ENCODE data around the gene SENP8. TPM values are rescaled to one million over a fixed set of nuclear protein-coding genes. Genes with fewer than 3 reads are reported as not detected.

The SENP8 gene
- total and polyA plus RNA-seq, 12 donors, result 1.8 to 8.8 (median 6.6) TPM

- peaks cover 0 to 3% (median 0%) of the 10 kb centered on the region in 9 donors for H3K4me1 ChIP-seq
- intact Hi-C loops (cut with DNase I), result no loop called here
- no peaks in the 10 kb centered on the region for H3K9me3 ChIP-seq
- H3K27ac ChIP-seq, result no peak overlapping the region
- no peak for ATAC-seq
- H3K4me3 ChIP-seq, result no peak overlapping the region
- H3K36me3 ChIP-seq, result no peaks in the 10 kb centered on the region
- no peaks in the 10 kb centered on the region for H3K27me3 ChIP-seq
- WGBS, 2 donors, result 82 to 84% methylated on average over 2 of the region's 2 CpGs
- no peak for DNase-seq
- no peak for TF ChIP-seq CTCF (IDR thresholded peaks at IDR 0.05)
Measured at GRCh38 chr15:72147418-72147817, 29.2 kb downstream of the SENP8 start.

- Histone ChIP-seq H3K9me3 (no peaks in the 10 kb centered on the region), H3K4me1 (peaks cover 0 to 12% (median 8%) of the 10 kb centered on the region in 9 donors), H3K27ac (no peak overlapping the region), H3K4me3 (no peak overlapping the region), H3K27me3 (no peaks in the 10 kb centered on the region), H3K36me3 (no peaks in the 10 kb centered on the region)
- 80 to 84% methylated on average over 5 of the region's 5 CpGs for WGBS, 2 donors
- no peak for ATAC-seq
- intact Hi-C loops (cut with DNase I), result loop anchor here in 7 of 10 donors (5.0 to 10.0 kb wide), 9 partner anchors 119 to 709 kb away; no protein-coding TSS in a partner anchor
- no peak for TF ChIP-seq CTCF (IDR thresholded peaks at IDR 0.05)
- DNase-seq, result no peak
Measured at GRCh38 chr15:72153269-72154000, 35.2 kb downstream of the SENP8 start.

- ATAC-seq, result no peak
- Histone ChIP-seq H3K4me1 (peaks cover 0 to 12% (median 8%) of the 10 kb centered on the region in 9 donors), H3K27ac (no peak overlapping the region), H3K4me3 (no peak overlapping the region), H3K27me3 (no peaks in the 10 kb centered on the region), H3K36me3 (no peaks in the 10 kb centered on the region), H3K9me3 (no peaks in the 10 kb centered on the region)
- intact Hi-C loops (cut with DNase I), result loop anchor here in 7 of 10 donors (2.0 to 10.0 kb wide), 11 partner anchors 36 to 710 kb away; partner anchors contain the start of genes MYO9A (in 1 of the 7) and SENP8 (in 1 of the 7)
- no peak for DNase-seq
- 95 to 96% methylated on average over 7 of the region's 7 CpGs for WGBS, 2 donors
- TF ChIP-seq CTCF (IDR thresholded peaks at IDR 0.05), result no peak
Measured at GRCh38 chr15:72154316-72154715, 36.1 kb downstream of the SENP8 start.

- 14 to 19% methylated on average over 14 of the region's 14 CpGs for WGBS, 2 donors
- intact Hi-C loops (cut with DNase I), result loop anchor here in 9 of 10 donors (2.0 to 10.0 kb wide), 13 partner anchors 36 to 710 kb away; partner anchors contain the start of genes MYO9A (in 1 of the 9) and SENP8 (in 1 of the 9)
- DNase-seq (peak; percentile 46 to 73), ATAC-seq (peak; percentile 26 to 89 (median 72))
- H3K27me3 ChIP-seq, result no peaks in the 10 kb centered on the region
- H3K27ac ChIP-seq, result peak overlapping the region in 7 of 10 donors; percentile 2 to 57 (median 30)
- TF ChIP-seq CTCF (IDR thresholded peaks at IDR 0.05), result no peak
- H3K36me3 ChIP-seq, result no peaks in the 10 kb centered on the region
- no peaks in the 10 kb centered on the region for H3K9me3 ChIP-seq
- H3K4me1 ChIP-seq, result peaks cover 0 to 12% (median 8%) of the 10 kb centered on the region in 9 donors
- H3K4me3 ChIP-seq, result peak overlapping the region; percentile 27 to 64 (median 56)
Measured at GRCh38 chr15:72155003-72155621, 36.9 kb downstream of the SENP8 start.
